ENCODE data around the gene EPM2A. TPM values are rescaled to one million over a fixed set of nuclear protein-coding genes. Genes with fewer than 3 reads are reported as not detected.

Gene EPM2A
- total and polyA plus RNA-seq, 2 donors from 2014 or later = 7.8 to 9.6 TPM

- no peak for FAIRE-seq
- Histone ChIP-seq H3K27me3 (ENCODE audit: control insufficient read depth, insufficient read depth, low read length) (no peaks in the 10 kb centered on the region), H3K9me3 (ENCODE audit: control insufficient read depth in 2 of 3, insufficient read depth in 1 of 3, low read length in 3 of 3) (peaks cover 0 to 4% (median 0%) of the 10 kb centered on the region in 3 donors), H3K9ac (ENCODE audit: low read length in 3 of 3) (no peak overlapping the region), H3K4me3 (ENCODE audit: low read length in 3 of 3) (no peak overlapping the region), H3K4me1 (ENCODE audit: control insufficient read depth in 2 of 3, insufficient read depth in 2 of 3, low read depth in 1 of 3, low read length in 3 of 3) (no peaks in the 10 kb centered on the region), H3K27ac (ENCODE audit: low read depth in 2 of 2, low read length in 2 of 2) (no peak overlapping the region), H3K36me3 (ENCODE audit: control insufficient read depth in 2 of 3, insufficient read depth in 3 of 3, low read length in 3 of 3) (no peaks in the 10 kb centered on the region)
- intact Hi-C loops (cut with DNase I) = no loop called here
- no peak for TF ChIP-seq CTCF (IDR thresholded peaks at IDR 0.05; ENCODE audit: borderline replicate concordance, extremely low read depth, insufficient read depth)
- DNase-seq = no peak
These were observed 6.6 kb downstream of the EPM2A start for GRCh38 chr6:145728444-145729385.

- Histone ChIP-seq H3K4me3 (ENCODE audit: low read length in 3 of 3) (no peak overlapping the region), H3K4me1 (ENCODE audit: control insufficient read depth in 2 of 3, insufficient read depth in 2 of 3, low read depth in 1 of 3, low read length in 3 of 3) (no peaks in the 10 kb centered on the region), H3K9me3 (ENCODE audit: control insufficient read depth in 2 of 3, insufficient read depth in 1 of 3, low read length in 3 of 3) (peaks cover 0 to 4% (median 0%) of the 10 kb centered on the region in 3 donors), H3K27me3 (ENCODE audit: control insufficient read depth, insufficient read depth, low read length) (no peaks in the 10 kb centered on the region), H3K27ac (ENCODE audit: low read depth in 2 of 2, low read length in 2 of 2) (no peak overlapping the region), H3K9ac (ENCODE audit: low read length in 3 of 3) (no peak overlapping the region), H3K36me3 (ENCODE audit: control insufficient read depth in 2 of 3, insufficient read depth in 3 of 3, low read length in 3 of 3) (no peaks in the 10 kb centered on the region)
- intact Hi-C loops (cut with DNase I) = no loop called here
- TF ChIP-seq CTCF (IDR thresholded peaks at IDR 0.05; ENCODE audit: borderline replicate concordance, extremely low read depth, insufficient read depth) = no peak
- FAIRE-seq (no peak), DNase-seq (no peak)
These were observed 7.4 kb downstream of the EPM2A start for GRCh38 chr6:145727817-145728388.

- DNase-seq = no peak
- FAIRE-seq = no peak
These were observed 9.8 kb downstream of the EPM2A start for GRCh38 chr6:145725570-145725969.

More at GRCh38 chr6:145725570-145725969, 9.8 kb downstream of the EPM2A start:
- H3K27me3 ChIP-seq (ENCODE audit: control insufficient read depth, insufficient read depth, low read length) = no peaks in the 10 kb centered on the region
- H3K9ac ChIP-seq (ENCODE audit: low read length in 3 of 3) = no peak overlapping the region
- H3K4me1 ChIP-seq (ENCODE audit: control insufficient read depth in 2 of 3, insufficient read depth in 2 of 3, low read depth in 1 of 3, low read length in 3 of 3) = no peaks in the 10 kb centered on the region
- no peak overlapping the region for H3K4me3 ChIP-seq (ENCODE audit: low read length in 3 of 3)
- H3K27ac ChIP-seq (ENCODE audit: low read depth in 2 of 2, low read length in 2 of 2) = no peak overlapping the region
- H3K36me3 ChIP-seq (ENCODE audit: control insufficient read depth in 2 of 3, insufficient read depth in 3 of 3, low read length in 3 of 3) = no peaks in the 10 kb centered on the region
- no peak for TF ChIP-seq CTCF (IDR thresholded peaks at IDR 0.05; ENCODE audit: borderline replicate concordance, extremely low read depth, insufficient read depth)
- intact Hi-C loops (cut with DNase I) = no loop called here
- H3K9me3 ChIP-seq (ENCODE audit: control insufficient read depth in 2 of 3, insufficient read depth in 1 of 3, low read length in 3 of 3) = peaks cover 0 to 7% (median 0%) of the 10 kb centered on the region in 3 donors

Measured in kidney (tissue), 14 donors.